HTERT RPE-1 (cell line): ENCODE data around the gene CHRDL2.

Source experiments
- in situ Hi-C: fragments of 300-500 bp; cut with MboI; formaldehyde crosslinking; loops from 4 replicates; pipeline ENCODE4 v1.14.3; 2020; ENCODE audit warnings: low sequenced_read_pairs

The CHRDL2 gene

GRCh38 chr11:74748211-74749126, 17.2 kb upstream of the CHRDL2 start, which contains the start of gene RNF169:
RNF169 (plus strand) TSS chr11:74748849; CDS start chr11:74748881, 32 bp downstream.
- in situ Hi-C loops = no loop called here

GRCh38 chr11:74746868-74747267, 15.6 kb upstream of the CHRDL2 start:
- in situ Hi-C loops = no loop called here

GRCh38 chr11:74744277-74744676, 13.1 kb upstream of the CHRDL2 start:
- in situ Hi-C loops = no loop called here

GRCh38 chr11:74743640-74744039, 12.4 kb upstream of the CHRDL2 start:
- in situ Hi-C loops = no loop called here

- in situ Hi-C loops = no loop called here
These were observed 10.8 kb upstream of the CHRDL2 start for GRCh38 chr11:74742070-74742469.

GRCh38 chr11:74739546-74740270, 8.5 kb upstream of the CHRDL2 start:
- in situ Hi-C loops = no loop called here

GRCh38 chr11:74736031-74736430, 4.8 kb upstream of the CHRDL2 start:
- in situ Hi-C loops = no loop called here

- in situ Hi-C loops = no loop called here
These were observed 4.2 kb upstream of the CHRDL2 start for GRCh38 chr11:74735365-74735928.

- in situ Hi-C loops = no loop called here
These were observed 3.3 kb upstream of the CHRDL2 start for GRCh38 chr11:74734559-74734925.

- in situ Hi-C loops = no loop called here
These were observed 510 bp downstream of the CHRDL2 start for GRCh38 chr11:74730571-74731260.

- in situ Hi-C loops = no loop called here
These were observed 1.8 kb downstream of the CHRDL2 start for GRCh38 chr11:74729397-74729796.

GRCh38 chr11:74726547-74727182, 4.6 kb downstream of the CHRDL2 start:
- in situ Hi-C loops = no loop called here

- in situ Hi-C loops = no loop called here
These were observed 5.5 kb downstream of the CHRDL2 start for GRCh38 chr11:74725701-74726100.

GRCh38 chr11:74723511-74723910, 7.7 kb downstream of the CHRDL2 start:
- in situ Hi-C loops = no loop called here

- in situ Hi-C loops = no loop called here
These were observed 9.8 kb downstream of the CHRDL2 start for GRCh38 chr11:74721479-74721835.

- in situ Hi-C loops = no loop called here
These were observed 10.4 kb downstream of the CHRDL2 start for GRCh38 chr11:74720596-74721478.

GRCh38 chr11:74719011-74719410, 12.2 kb downstream of the CHRDL2 start:
- in situ Hi-C loops = no loop called here

- in situ Hi-C loops = no loop called here
These were observed 13.8 kb downstream of the CHRDL2 start for GRCh38 chr11:74717221-74717969.

GRCh38 chr11:74714904-74715303, 16.3 kb downstream of the CHRDL2 start:
- in situ Hi-C loops = no loop called here
